AG09309 (cell line): Measurements from ENCODE around the gene ERCC5.

Source experiments
- DNase-seq: peaks from one replicate; pipeline ENCODE4 v3.0.0-alpha.2; 2010; ENCODE audit warnings: low read depth
- H3K4me3 ChIP-seq: 2 replicates; pipeline ENCODE4 v1.5.1; 2011; ENCODE audit warnings: mild to moderate bottlenecking, low read depth, low read length, moderate library complexity; ENCODE audit not compliant: control insufficient read depth
- CTCF ChIP-seq: IDR thresholded peaks from 2 replicates; pipeline ENCODE4 v1.5.1; 2011; ENCODE audit warnings: mild to moderate bottlenecking, low read depth, low read length, inconsistent platforms; ENCODE audit not compliant: insufficient read depth, control insufficient read depth; ENCODE audit errors: missing control alignments

ERCC5 gene

GRCh38 chr13:102875256-102875655 is 29.4 kb downstream of the ERCC5 start:
- TF ChIP-seq CTCF, result no peak
- H3K4me3 ChIP-seq, result no peak overlapping the region
- DNase-seq, result no peak

GRCh38 chr13:102877303-102877702 is 31.5 kb downstream of the ERCC5 start:
- H3K4me3 ChIP-seq, result no peak overlapping the region
- no peak for TF ChIP-seq CTCF
- no peak for DNase-seq

- no peak for DNase-seq
- no peak for TF ChIP-seq CTCF
- no peak overlapping the region for H3K4me3 ChIP-seq
Observed at GRCh38 chr13:102878481-102878880, 32.6 kb downstream of the ERCC5 start.

GRCh38 chr13:102879793-102880499 is 34.1 kb downstream of the ERCC5 start:
- DNase-seq, result no peak

GRCh38 chr13:102881819-102882686 is 36.2 kb downstream of the ERCC5 start:
- DNase-seq, result no peak
- TF ChIP-seq CTCF, result no peak

More at GRCh38 chr13:102879793-102880499, 34.1 kb downstream of the ERCC5 start:
- H3K4me3 ChIP-seq, result no peak overlapping the region
- TF ChIP-seq CTCF, result no peak

GRCh38 chr13:102892503-102892902 is 46.7 kb downstream of the ERCC5 start:
- no peak for DNase-seq
- no peak for TF ChIP-seq CTCF
- no peak overlapping the region for H3K4me3 ChIP-seq

More at GRCh38 chr13:102881819-102882686, 36.2 kb downstream of the ERCC5 start:
- H3K4me3 ChIP-seq, result no peak overlapping the region
